Measurements from ENCODE around the gene C16orf54. TPM values are rescaled to one million over a fixed set of nuclear protein-coding genes. Genes with fewer than 3 reads are reported as not detected.

C16orf54 gene
- total RNA-seq, 1 experiment from 2014 or later: 0.18 TPM

DNA sequence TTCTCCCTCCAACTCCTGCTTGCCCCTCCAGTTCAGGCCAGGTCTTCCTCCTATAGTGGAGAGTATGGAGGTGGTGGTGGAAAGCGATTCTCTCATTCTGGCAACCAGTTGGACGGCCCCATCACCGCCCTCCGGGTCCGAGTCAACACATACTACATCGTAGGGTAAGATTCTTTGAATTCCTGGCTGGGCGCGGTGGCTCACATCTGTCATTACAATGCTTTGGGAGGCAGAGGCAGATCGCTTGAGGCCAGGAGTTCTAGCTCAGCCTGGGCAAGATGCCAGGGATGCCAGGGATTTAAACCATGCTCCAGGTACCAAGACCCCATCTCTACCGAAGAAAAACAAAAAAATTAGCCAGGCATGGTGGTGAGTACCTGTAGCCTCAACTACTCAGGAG is 33.7 kb upstream of the C16orf54 start:
- CTCF ChIA-PET: no interaction called here

DNA sequence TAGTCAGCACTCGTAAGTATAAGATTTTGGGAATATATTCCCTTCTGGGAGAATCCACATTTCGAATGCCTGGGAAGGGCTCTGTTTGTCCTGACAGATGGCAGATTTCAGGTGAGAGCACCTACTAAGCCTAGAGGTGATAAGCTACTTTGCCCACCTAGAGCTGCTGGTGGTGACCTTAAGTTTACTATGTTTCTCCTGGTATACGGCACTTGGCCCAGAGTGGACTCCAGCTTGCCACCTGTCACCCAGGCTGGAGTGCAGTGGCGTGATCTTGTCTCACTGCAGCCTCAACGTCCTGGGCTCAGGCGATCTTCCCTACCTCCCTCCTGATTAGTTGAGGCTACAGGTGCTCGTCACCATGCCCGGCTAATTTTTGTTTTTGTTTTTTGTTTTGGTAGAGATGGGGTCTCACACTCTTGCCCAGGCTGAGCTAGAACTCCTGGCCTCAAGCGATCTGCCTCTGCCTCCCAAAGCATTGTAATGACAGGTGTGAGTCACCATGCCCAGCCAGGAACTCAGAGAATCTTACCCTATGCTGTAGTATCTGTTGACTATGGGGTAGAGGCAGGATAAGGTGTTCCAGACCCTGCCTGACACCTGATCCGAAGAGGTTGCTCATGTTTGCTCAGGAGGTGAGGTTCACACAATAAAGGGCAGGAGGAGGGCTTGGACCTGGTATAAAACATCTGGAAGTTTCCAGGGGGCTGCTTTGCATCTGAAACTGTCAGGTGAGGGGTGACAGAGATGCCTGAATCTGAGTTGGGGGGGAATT is 32.0 kb upstream of the C16orf54 start, which contains the start of gene ZG16:
TSS of gene ZG16 (plus strand) at position 681 of the 775 bp plus-strand sequence. CDS start 1,011 bp downstream, outside the sequence.
- ChIA-PET CTCF (no interaction called here), POLR2A (no interaction called here)
- TF ChIP-seq, protein P1, sequence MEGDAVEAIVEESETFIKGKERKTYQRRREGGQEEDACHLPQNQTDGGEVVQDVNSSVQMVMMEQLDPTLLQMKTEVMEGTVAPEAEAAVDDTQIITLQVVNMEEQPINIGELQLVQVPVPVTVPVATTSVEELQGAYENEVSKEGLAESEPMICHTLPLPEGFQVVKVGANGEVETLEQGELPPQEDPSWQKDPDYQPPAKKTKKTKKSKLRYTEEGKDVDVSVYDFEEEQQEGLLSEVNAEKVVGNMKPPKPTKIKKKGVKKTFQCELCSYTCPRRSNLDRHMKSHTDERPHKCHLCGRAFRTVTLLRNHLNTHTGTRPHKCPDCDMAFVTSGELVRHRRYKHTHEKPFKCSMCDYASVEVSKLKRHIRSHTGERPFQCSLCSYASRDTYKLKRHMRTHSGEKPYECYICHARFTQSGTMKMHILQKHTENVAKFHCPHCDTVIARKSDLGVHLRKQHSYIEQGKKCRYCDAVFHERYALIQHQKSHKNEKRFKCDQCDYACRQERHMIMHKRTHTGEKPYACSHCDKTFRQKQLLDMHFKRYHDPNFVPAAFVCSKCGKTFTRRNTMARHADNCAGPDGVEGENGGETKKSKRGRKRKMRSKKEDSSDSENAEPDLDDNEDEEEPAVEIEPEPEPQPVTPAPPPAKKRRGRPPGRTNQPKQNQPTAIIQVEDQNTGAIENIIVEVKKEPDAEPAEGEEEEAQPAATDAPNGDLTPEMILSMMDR (IDR thresholded peaks at IDR 0.05): no peak
- TF ChIP-seq, protein P2, sequence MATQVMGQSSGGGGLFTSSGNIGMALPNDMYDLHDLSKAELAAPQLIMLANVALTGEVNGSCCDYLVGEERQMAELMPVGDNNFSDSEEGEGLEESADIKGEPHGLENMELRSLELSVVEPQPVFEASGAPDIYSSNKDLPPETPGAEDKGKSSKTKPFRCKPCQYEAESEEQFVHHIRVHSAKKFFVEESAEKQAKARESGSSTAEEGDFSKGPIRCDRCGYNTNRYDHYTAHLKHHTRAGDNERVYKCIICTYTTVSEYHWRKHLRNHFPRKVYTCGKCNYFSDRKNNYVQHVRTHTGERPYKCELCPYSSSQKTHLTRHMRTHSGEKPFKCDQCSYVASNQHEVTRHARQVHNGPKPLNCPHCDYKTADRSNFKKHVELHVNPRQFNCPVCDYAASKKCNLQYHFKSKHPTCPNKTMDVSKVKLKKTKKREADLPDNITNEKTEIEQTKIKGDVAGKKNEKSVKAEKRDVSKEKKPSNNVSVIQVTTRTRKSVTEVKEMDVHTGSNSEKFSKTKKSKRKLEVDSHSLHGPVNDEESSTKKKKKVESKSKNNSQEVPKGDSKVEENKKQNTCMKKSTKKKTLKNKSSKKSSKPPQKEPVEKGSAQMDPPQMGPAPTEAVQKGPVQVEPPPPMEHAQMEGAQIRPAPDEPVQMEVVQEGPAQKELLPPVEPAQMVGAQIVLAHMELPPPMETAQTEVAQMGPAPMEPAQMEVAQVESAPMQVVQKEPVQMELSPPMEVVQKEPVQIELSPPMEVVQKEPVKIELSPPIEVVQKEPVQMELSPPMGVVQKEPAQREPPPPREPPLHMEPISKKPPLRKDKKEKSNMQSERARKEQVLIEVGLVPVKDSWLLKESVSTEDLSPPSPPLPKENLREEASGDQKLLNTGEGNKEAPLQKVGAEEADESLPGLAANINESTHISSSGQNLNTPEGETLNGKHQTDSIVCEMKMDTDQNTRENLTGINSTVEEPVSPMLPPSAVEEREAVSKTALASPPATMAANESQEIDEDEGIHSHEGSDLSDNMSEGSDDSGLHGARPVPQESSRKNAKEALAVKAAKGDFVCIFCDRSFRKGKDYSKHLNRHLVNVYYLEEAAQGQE (IDR thresholded peaks at IDR 0.05; ENCODE audit: insufficient read depth in 1 of 2, low read depth in 2 of 2, low read length in 1 of 2): no peak
- TF ChIP-seq TCF7L2 (IDR thresholded peaks at IDR 0.05; ENCODE audit: low read depth, low read length) (no peak), SIN3A (IDR thresholded peaks at IDR 0.05; ENCODE audit: borderline replicate concordance, insufficient read depth, low read depth, low read length) (no peak), POLR2AphosphoS5 (IDR thresholded peaks at IDR 0.05; ENCODE audit: low read depth, low read length) (no peak)
- no peaks in the 10 kb centered on the region for H3K36me3 ChIP-seq (ENCODE audit: control insufficient read depth, insufficient read depth, low read length)
- no peak within 1 kb of the TSS for H3K4me3 ChIP-seq (ENCODE audit: low read depth in 2 of 2, low read length in 2 of 2)
- intact Hi-C loops (cut with micrococcal nuclease; ENCODE audit: unreplicated experiment) (no loop called here), in situ Hi-C loops (cut with HindIII; ENCODE audit: low pct_unique_long_range_greater_than_20kb, low sequenced_read_pairs) (no loop called here)
- no peaks in the 10 kb centered on the region for H3K27me3 ChIP-seq (ENCODE audit: control insufficient read depth, insufficient read depth, low read length)
- H3K4me1 ChIP-seq (ENCODE audit: control insufficient read depth, insufficient read depth, low read length): no peaks in the 10 kb centered on the region
- H3K27ac ChIP-seq (ENCODE audit: low read length): no peak within 1 kb of the TSS
- ATAC-seq (no peak), DNase-seq (ENCODE audit: low read depth, low spot score) (no peak)
- H3K9me3 ChIP-seq (ENCODE audit: control insufficient read depth, insufficient read depth, low read depth, low read length): no peaks in the 10 kb centered on the region
- no TSS peak for BruUV-seq (replicated peaks)

More for the DNA sequence above, 33.7 kb upstream of the C16orf54 start:
- Histone ChIP-seq H3K36me3 (ENCODE audit: control insufficient read depth, insufficient read depth, low read length) (no peaks in the 10 kb centered on the region), H3K27me3 (ENCODE audit: control insufficient read depth, insufficient read depth, low read length) (no peaks in the 10 kb centered on the region), H3K9me3 (ENCODE audit: control insufficient read depth, insufficient read depth, low read depth, low read length) (no peaks in the 10 kb centered on the region), H3K27ac (ENCODE audit: low read length) (no peak overlapping the region), H3K4me1 (ENCODE audit: control insufficient read depth, insufficient read depth, low read length) (no peaks in the 10 kb centered on the region), H3K4me3 (ENCODE audit: low read depth in 2 of 2, low read length in 2 of 2) (no peak overlapping the region)
- no peak for ATAC-seq
- no TSS peak for BruUV-seq (replicated peaks)
- TF ChIP-seq TCF7L2 (IDR thresholded peaks at IDR 0.05; ENCODE audit: low read depth, low read length): no peak
- TF ChIP-seq, protein P2 (IDR thresholded peaks at IDR 0.05; ENCODE audit: insufficient read depth in 1 of 2, low read depth in 2 of 2, low read length in 1 of 2): no peak
- no peak for TF ChIP-seq SIN3A (IDR thresholded peaks at IDR 0.05; ENCODE audit: borderline replicate concordance, insufficient read depth, low read depth, low read length)
- TF ChIP-seq, protein P1 (IDR thresholded peaks at IDR 0.05): no peak
- TF ChIP-seq POLR2AphosphoS5 (IDR thresholded peaks at IDR 0.05; ENCODE audit: low read depth, low read length): no peak
- in situ Hi-C loops (cut with HindIII; ENCODE audit: low pct_unique_long_range_greater_than_20kb, low sequenced_read_pairs) (no loop called here), intact Hi-C loops (cut with micrococcal nuclease; ENCODE audit: unreplicated experiment) (no loop called here)
- no peak for DNase-seq (ENCODE audit: low read depth, low spot score)
- POLR2A ChIA-PET: no interaction called here

All from Panc1 (cell line).